IMR-90 (cell line): ENCODE results near the gene PTPRN2. TPM values are rescaled to one million over a fixed set of nuclear protein-coding genes. Genes with fewer than 3 reads are reported as not detected.

Experiments
- ATAC-seq: fragments of 200-7000 bp; cut with Tn5 transposase; 2 replicates; pipeline ENCODE4 v1.9.1; 2020; ENCODE audit warnings: low read depth, mild to moderate bottlenecking, moderate library complexity
- BruUV-seq: library from RNA; stranded (reverse); fragments of 400-500 nt; replicated peaks from 2 replicates; lab custom pipeline; 2021; lab: Mats Ljungman, UMichigan
- CTCF ChIA-PET: fragments of 300-600 bp; formaldehyde crosslinking; extraction: SDS; loops from one replicate; lab custom pipeline; 2021; ENCODE audit warnings: antibody characterized with exemption; lab: Yijun Ruan, JAX
- POLR2A ChIA-PET: fragments of 300-600 bp; sonication (Branson Sonifier 250); formaldehyde crosslinking; loops from one replicate; lab custom pipeline; 2022; ENCODE audit warnings: antibody characterized with exemption; ENCODE audit not compliant: unreplicated experiment; lab: Charles Lee
- DNase-seq: peaks from one replicate; pipeline ENCODE4 v3.0.0; 2013
- H2AFZ ChIP-seq: replicated peaks from 2 replicates; pipeline ENCODE3; 2013; ENCODE audit warnings: low read length, mild to moderate bottlenecking; ENCODE audit not compliant: poor library complexity
- H2AK5ac ChIP-seq: 2 replicates; pipeline ENCODE4 v1.6.1; 2013; ENCODE audit warnings: low read depth, low read length, inconsistent platforms
- H2AK9ac ChIP-seq: replicated peaks from 2 replicates; pipeline ENCODE3; 2013; ENCODE audit warnings: mild to moderate bottlenecking, low read depth, low read length, moderate library complexity; ENCODE audit not compliant: poor library complexity
- H2BK120ac ChIP-seq: 2 replicates; pipeline ENCODE4 v1.6.1; 2013; ENCODE audit warnings: low read depth, low read length, inconsistent platforms
- H2BK15ac ChIP-seq: 3 replicates; pipeline ENCODE4 v1.6.1; 2013; ENCODE audit warnings: low read depth, low read length, inconsistent platforms
- H2BK20ac ChIP-seq: 2 replicates; pipeline ENCODE4 v1.6.1; 2013; ENCODE audit warnings: low read depth, mild to moderate bottlenecking, inconsistent platforms, low read length, moderate library complexity
- H2BK5ac ChIP-seq: 2 replicates; pipeline ENCODE4 v1.6.1; 2013; ENCODE audit warnings: mild to moderate bottlenecking, low read depth, low read length, inconsistent platforms; ENCODE audit not compliant: poor library complexity, severe bottlenecking
- H3K14ac ChIP-seq: replicated peaks from 2 replicates; pipeline ENCODE4 v1.6.1; 2013; ENCODE audit warnings: low read depth, low read length, inconsistent platforms
- H3K18ac ChIP-seq: 2 replicates; pipeline ENCODE4 v1.6.1; 2013; ENCODE audit warnings: low read depth, low read length, control low read depth
- H3K23ac ChIP-seq: 2 replicates; pipeline ENCODE4 v1.6.1; 2013; ENCODE audit warnings: low read depth, low read length, inconsistent platforms
- H3K27ac ChIP-seq: 2 replicates; pipeline ENCODE4 v1.5.1; 2013; ENCODE audit warnings: mild to moderate bottlenecking, control low read depth, low read length; ENCODE audit not compliant: insufficient read depth
- H3K27me3 ChIP-seq: 2 replicates; pipeline ENCODE4 v1.6.1; 2013; ENCODE audit warnings: low read length; ENCODE audit not compliant: control insufficient read depth, insufficient read depth
- H3K36me3 ChIP-seq: 2 replicates; pipeline ENCODE4 v1.6.1; 2013; ENCODE audit warnings: low read length, mixed read lengths; ENCODE audit not compliant: control insufficient read depth, insufficient read depth
- H3K4ac ChIP-seq: 2 replicates; pipeline ENCODE4 v1.6.1; 2013; ENCODE audit warnings: low read depth, low read length, inconsistent platforms
- H3K4me1 ChIP-seq: 2 replicates; pipeline ENCODE4 v1.6.1; 2013; ENCODE audit warnings: low read length, mixed read lengths; ENCODE audit not compliant: control insufficient read depth, insufficient read depth
- H3K4me2 ChIP-seq: 2 replicates; pipeline ENCODE4 v1.6.1; 2013; ENCODE audit warnings: low read depth, mild to moderate bottlenecking, control low read depth, low read length, moderate library complexity
- H3K4me3 ChIP-seq: 2 replicates; pipeline ENCODE4 v1.5.1; 2013; ENCODE audit warnings: low read depth, mild to moderate bottlenecking, control low read depth, low read length, moderate library complexity; ENCODE audit not compliant: insufficient read depth
- H3K56ac ChIP-seq: 2 replicates; pipeline ENCODE4 v1.6.1; 2013; ENCODE audit warnings: low read length, inconsistent platforms; ENCODE audit not compliant: insufficient read depth; ENCODE audit errors: extremely low read depth
- H3K79me1 ChIP-seq, 2 experiments: 2 replicates each; pipeline ENCODE4 v1.6.1; 2013; ENCODE audit warnings: low read length in 2 of 2, inconsistent platforms in 1 of 2, low read depth in 1 of 2
- H3K9ac ChIP-seq: 2 replicates; pipeline ENCODE4 v1.6.1; 2013; ENCODE audit warnings: low read depth, low read length, control low read depth
- H3K9me1 ChIP-seq: 2 replicates; pipeline ENCODE4 v1.6.1; 2013; ENCODE audit warnings: low read length, inconsistent platforms; ENCODE audit not compliant: insufficient read depth
- H3K9me3 ChIP-seq: 2 replicates; pipeline ENCODE4 v1.6.1; 2013; ENCODE audit warnings: low read length; ENCODE audit not compliant: control insufficient read depth, insufficient read depth
- H4K20me1 ChIP-seq: 2 replicates; pipeline ENCODE4 v1.6.1; 2013; ENCODE audit warnings: low read length, inconsistent platforms; ENCODE audit not compliant: insufficient read depth
- H4K5ac ChIP-seq: 2 replicates; pipeline ENCODE4 v1.6.1; 2013; ENCODE audit warnings: mild to moderate bottlenecking, low read depth, low read length, control low read depth
- H4K8ac ChIP-seq, 2 experiments: 2 replicates each; pipeline ENCODE4 v1.6.1; 2013; ENCODE audit warnings: low read depth in 2 of 2, low read length in 2 of 2, control low read depth in 1 of 2, inconsistent platforms in 1 of 2
- H4K91ac ChIP-seq: 2 replicates; pipeline ENCODE4 v1.6.1; 2013; ENCODE audit warnings: low read depth, low read length, inconsistent platforms; ENCODE audit not compliant: insufficient read depth
- BHLHE40 ChIP-seq: fragments of 150-350 bp; IDR thresholded peaks from 2 replicates; pipeline ENCODE4 v1.6.1; 2016; ENCODE audit warnings: mild to moderate bottlenecking, low read depth, low read length
- CEBPB ChIP-seq: IDR thresholded peaks from 2 replicates; pipeline ENCODE4 v1.6.1; 2012; ENCODE audit warnings: low read depth, low read length, improper control_type of control experiment
- CHD1 ChIP-seq: IDR thresholded peaks from 2 replicates; pipeline ENCODE4 v1.6.1; 2012; ENCODE audit warnings: low read depth, low read length, improper control_type of control experiment
- MAFK ChIP-seq: IDR thresholded peaks from 2 replicates; pipeline ENCODE4 v1.6.1; 2012; ENCODE audit warnings: low read depth, low read length, improper control_type of control experiment
- MAZ ChIP-seq: IDR thresholded peaks from 2 replicates; pipeline ENCODE4 v1.6.1; 2012; ENCODE audit warnings: low read depth, mild to moderate bottlenecking, low read length, improper control_type of control experiment, moderate library complexity, borderline replicate concordance
- MXI1 ChIP-seq: IDR thresholded peaks from 2 replicates; pipeline ENCODE4 v1.6.1; 2012; ENCODE audit warnings: low read depth, mild to moderate bottlenecking, low read length, moderate library complexity, borderline replicate concordance
- NFE2L2 ChIP-seq: fragments of 150-350 bp; IDR thresholded peaks from 2 replicates; pipeline ENCODE4 v1.6.1; 2016; ENCODE audit warnings: low read depth, mild to moderate bottlenecking, low read length
- POLR2A ChIP-seq: IDR thresholded peaks from 2 replicates; pipeline ENCODE4 v1.6.1; 2012; ENCODE audit warnings: mild to moderate bottlenecking, low read depth, low read length
- RFX5 ChIP-seq: IDR thresholded peaks from 2 replicates; pipeline ENCODE4 v1.8.0; 2012; ENCODE audit warnings: low read depth, mild to moderate bottlenecking, low read length, moderate library complexity
- SMC3 ChIP-seq: fragments of 150-350 bp; IDR thresholded peaks from 2 replicates; pipeline ENCODE4 v1.6.1; 2016; ENCODE audit warnings: low read depth, mild to moderate bottlenecking, antibody characterized with exemption, low read length, moderate library complexity
- WGBS, 2 experiments: methylation state at CpG; one replicate each; pipeline versions ENCODE4 v1.1.5 to v1.1.7; 2013; ENCODE audit warnings: missing lambda C conversion rate in 2 of 2; ENCODE audit not compliant: insufficient read length in 1 of 2; ENCODE audit errors: extremely low coverage in 2 of 2; 5-methylcytosine and 5-hydroxymethylcytosine counted together
- dilution Hi-C: fragments of 300-500 bp; cut with HindIII; formaldehyde crosslinking; loops from one replicate; pipeline ENCODE4 v1.14.3; 2018; ENCODE audit warnings: low sequenced_read_pairs; ENCODE audit not compliant: unreplicated experiment
- in situ Hi-C: fragments of 300-500 bp; cut with MboI; formaldehyde crosslinking; loops from 3 replicates; pipeline ENCODE4 v1.14.3; 2019; ENCODE audit warnings: low sequenced_read_pairs, inconsistent platforms, mixed read lengths
- intact Hi-C: fragments of 100-400 bp; cut with micrococcal nuclease; formaldehyde crosslinking; loops from 2 replicates; pipeline ENCODE4 v1.10.0; 2022
- polyA plus RNA-seq, 3 experiments: library from polyadenylated mRNA; depleted of rRNA; stranded (reverse); fragments of >200 nt; gene quantifications; 2 replicates each; pipeline ENCODE4 v1.2.3, GENCODE V29; 2012; ENCODE audit warnings: low replicate concordance in 1 of 3
- total RNA-seq: library from RNA; depleted of rRNA; stranded (reverse); fragments of >200 nt; gene quantifications from 2 replicates; pipeline ENCODE4 v1.2.3, GENCODE V29; 2012
- TF ChIP-seq, protein P1 (sequence below): fragments of 150-350 bp; IDR thresholded peaks from 2 replicates; pipeline ENCODE4 v1.6.1; 2017; ENCODE audit warnings: mild to moderate bottlenecking, antibody characterized with exemption, low read length, low read depth
- TF ChIP-seq, protein P2 (sequence below): fragments of 150-350 bp; IDR thresholded peaks from 2 replicates; pipeline ENCODE4 v1.6.1; 2016; ENCODE audit warnings: low read depth, mild to moderate bottlenecking, low read length, moderate library complexity, borderline replicate concordance
- TF ChIP-seq, protein P3 (sequence below): conservative IDR thresholded peaks from 2 replicates; pipeline ENCODE4 v1.5.1; 2012; ENCODE audit warnings: mild to moderate bottlenecking, low read depth, low read length, improper control_type of control experiment

Gene PTPRN2
- total and polyA plus RNA-seq, 2 of the 4 experiments (the other 2 are of a cell fraction), result 0.03 TPM; not detected in 1

- Histone ChIP-seq H3K4me1 (no peaks in the 10 kb centered on the region), H4K91ac (no peak overlapping the region), H2AK5ac (no peak overlapping the region), H3K4ac (no peak overlapping the region), H3K23ac (no peak overlapping the region), H3K9ac (no peak overlapping the region), H2BK5ac (no peak overlapping the region), H4K20me1 (no peaks in the 10 kb centered on the region), H2AFZ (no peak overlapping the region), H2BK120ac (no peak overlapping the region), H3K4me2 (no peak overlapping the region), H2BK20ac (no peak overlapping the region), H3K56ac (no peak overlapping the region), H3K18ac (no peak overlapping the region), H3K4me3 (no peak overlapping the region), H3K9me1 (no peaks in the 10 kb centered on the region), H3K36me3 (no peaks in the 10 kb centered on the region), H2BK15ac (no peak overlapping the region), H2AK9ac (no peak overlapping the region), H3K27me3 (no peaks in the 10 kb centered on the region), H3K14ac (no peak overlapping the region), H3K79me1 (no peaks in the 10 kb centered on the region), H3K27ac (no peak overlapping the region), H3K9me3 (peaks cover 50% of the 10 kb centered on the region), H4K5ac (no peak overlapping the region), H4K8ac (no peak overlapping the region)
- POLR2A ChIA-PET, result no interaction called here
- TF ChIP-seq POLR2A (no peak), MAFK (no peak), MXI1 (no peak), SMC3 (no peak), CHD1 (no peak), RFX5 (no peak), CEBPB (no peak), MAZ (no peak), BHLHE40 (no peak), NFE2L2 (no peak)
- TF ChIP-seq, protein P1, sequence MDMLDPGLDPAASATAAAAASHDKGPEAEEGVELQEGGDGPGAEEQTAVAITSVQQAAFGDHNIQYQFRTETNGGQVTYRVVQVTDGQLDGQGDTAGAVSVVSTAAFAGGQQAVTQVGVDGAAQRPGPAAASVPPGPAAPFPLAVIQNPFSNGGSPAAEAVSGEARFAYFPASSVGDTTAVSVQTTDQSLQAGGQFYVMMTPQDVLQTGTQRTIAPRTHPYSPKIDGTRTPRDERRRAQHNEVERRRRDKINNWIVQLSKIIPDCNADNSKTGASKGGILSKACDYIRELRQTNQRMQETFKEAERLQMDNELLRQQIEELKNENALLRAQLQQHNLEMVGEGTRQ, result no peak
- TF ChIP-seq, protein P2, sequence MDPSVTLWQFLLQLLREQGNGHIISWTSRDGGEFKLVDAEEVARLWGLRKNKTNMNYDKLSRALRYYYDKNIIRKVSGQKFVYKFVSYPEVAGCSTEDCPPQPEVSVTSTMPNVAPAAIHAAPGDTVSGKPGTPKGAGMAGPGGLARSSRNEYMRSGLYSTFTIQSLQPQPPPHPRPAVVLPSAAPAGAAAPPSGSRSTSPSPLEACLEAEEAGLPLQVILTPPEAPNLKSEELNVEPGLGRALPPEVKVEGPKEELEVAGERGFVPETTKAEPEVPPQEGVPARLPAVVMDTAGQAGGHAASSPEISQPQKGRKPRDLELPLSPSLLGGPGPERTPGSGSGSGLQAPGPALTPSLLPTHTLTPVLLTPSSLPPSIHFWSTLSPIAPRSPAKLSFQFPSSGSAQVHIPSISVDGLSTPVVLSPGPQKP, result no peak
- TF ChIP-seq, protein P3, sequence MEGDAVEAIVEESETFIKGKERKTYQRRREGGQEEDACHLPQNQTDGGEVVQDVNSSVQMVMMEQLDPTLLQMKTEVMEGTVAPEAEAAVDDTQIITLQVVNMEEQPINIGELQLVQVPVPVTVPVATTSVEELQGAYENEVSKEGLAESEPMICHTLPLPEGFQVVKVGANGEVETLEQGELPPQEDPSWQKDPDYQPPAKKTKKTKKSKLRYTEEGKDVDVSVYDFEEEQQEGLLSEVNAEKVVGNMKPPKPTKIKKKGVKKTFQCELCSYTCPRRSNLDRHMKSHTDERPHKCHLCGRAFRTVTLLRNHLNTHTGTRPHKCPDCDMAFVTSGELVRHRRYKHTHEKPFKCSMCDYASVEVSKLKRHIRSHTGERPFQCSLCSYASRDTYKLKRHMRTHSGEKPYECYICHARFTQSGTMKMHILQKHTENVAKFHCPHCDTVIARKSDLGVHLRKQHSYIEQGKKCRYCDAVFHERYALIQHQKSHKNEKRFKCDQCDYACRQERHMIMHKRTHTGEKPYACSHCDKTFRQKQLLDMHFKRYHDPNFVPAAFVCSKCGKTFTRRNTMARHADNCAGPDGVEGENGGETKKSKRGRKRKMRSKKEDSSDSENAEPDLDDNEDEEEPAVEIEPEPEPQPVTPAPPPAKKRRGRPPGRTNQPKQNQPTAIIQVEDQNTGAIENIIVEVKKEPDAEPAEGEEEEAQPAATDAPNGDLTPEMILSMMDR, result no peak
- CTCF ChIA-PET, result interaction anchor here (0.6 kb wide), 1 partner anchor 652 kb away, joined by 3 read pairs; no protein-coding TSS in a partner anchor
- intact Hi-C loops, result no loop called here
- dilution Hi-C loops, result no loop called here
- 81% methylated on average over 3 of the region's 18 CpGs; no CpG with 5 or more reads in 1 of the 2 experiments for WGBS, 2 experiments
- DNase-seq (no peak), ATAC-seq (no peak)
- BruUV-seq, result no TSS peak
- in situ Hi-C loops, result no loop called here
These were observed 503.1 kb downstream of the PTPRN2 start for GRCh38 chr7:158084555-158084954.
